Left renal cortex interstitium (tissue), 4 donors: Measurements from ENCODE around the gene PCDH9. TPM values are rescaled to one million over a fixed set of nuclear protein-coding genes. Genes with fewer than 3 reads are reported as not detected.

Experiments used
- DNase-seq, 4 donors: peaks; one replicate each; pipeline ENCODE4 v3.0.0-alpha.2; 2013; ENCODE audit warnings: low read depth in 4 of 4, low spot score in 2 of 4, missing footprints in 1 of 4
- polyA plus RNA-seq, 4 donors: library from polyadenylated mRNA; unstranded; fragments of 120-200 nt; gene quantifications; one replicate each; pipeline ENCODE4 v1.2.1, GENCODE V29; 2013; ENCODE audit not compliant: insufficient read length in 4 of 4

The PCDH9 gene
- polyA plus RNA-seq, 4 donors = 12.9 to 16.1 (median 13.7) TPM

- DNase-seq = no peak
Observed at GRCh38 chr13:66443926-66444325, 786.2 kb downstream of the PCDH9 start.

- no peak for DNase-seq
Observed at GRCh38 chr13:66440938-66441337, 789.2 kb downstream of the PCDH9 start.

- DNase-seq = no peak
Observed at GRCh38 chr13:66430728-66431127, 799.4 kb downstream of the PCDH9 start.

- DNase-seq = no peak
Observed at GRCh38 chr13:66430269-66430668, 799.9 kb downstream of the PCDH9 start.

GRCh38 chr13:66429156-66429555, 801.0 kb downstream of the PCDH9 start:
- DNase-seq = no peak

- DNase-seq = no peak
Observed at GRCh38 chr13:66427458-66427861, 802.7 kb downstream of the PCDH9 start.

GRCh38 chr13:66425741-66426140, 804.4 kb downstream of the PCDH9 start:
- no peak for DNase-seq

- DNase-seq = no peak
Observed at GRCh38 chr13:66424422-66424821, 805.7 kb downstream of the PCDH9 start.

- DNase-seq = no peak
Observed at GRCh38 chr13:66415444-66415843, 814.7 kb downstream of the PCDH9 start.

GRCh38 chr13:66414066-66414800, 815.9 kb downstream of the PCDH9 start:
- no peak for DNase-seq

- no peak for DNase-seq
Observed at GRCh38 chr13:66410314-66410713, 819.8 kb downstream of the PCDH9 start.

- DNase-seq = no peak
Observed at GRCh38 chr13:66409542-66409941, 820.6 kb downstream of the PCDH9 start.

GRCh38 chr13:66407128-66407527, 823.0 kb downstream of the PCDH9 start:
- no peak for DNase-seq

- DNase-seq = no peak
Observed at GRCh38 chr13:66405908-66406802, 824.0 kb downstream of the PCDH9 start.

GRCh38 chr13:66402546-66402945, 827.6 kb downstream of the PCDH9 start:
- no peak for DNase-seq

- no peak for DNase-seq
Observed at GRCh38 chr13:66402066-66402465, 828.1 kb downstream of the PCDH9 start.

GRCh38 chr13:66400292-66400691, 829.8 kb downstream of the PCDH9 start:
- no peak for DNase-seq

- no peak for DNase-seq
Observed at GRCh38 chr13:66399873-66400272, 830.3 kb downstream of the PCDH9 start.

- no peak for DNase-seq
Observed at GRCh38 chr13:66397133-66397532, 833.0 kb downstream of the PCDH9 start.

GRCh38 chr13:66391322-66391721, 838.8 kb downstream of the PCDH9 start:
- DNase-seq = no peak

GRCh38 chr13:66378894-66379293, 851.2 kb downstream of the PCDH9 start:
- DNase-seq = no peak

GRCh38 chr13:66377569-66377968, 852.6 kb downstream of the PCDH9 start:
- no peak for DNase-seq
